ENCODE measurements around the gene TIMM44. TPM values are rescaled to one million over a fixed set of nuclear protein-coding genes. Genes with fewer than 3 reads are reported as not detected.

The TIMM44 gene
- total RNA-seq, 2 experiments from 2014 or later, result 86.0 to 116 TPM

- no TSS peak for BruUV-seq (replicated peaks)
- H3K27ac ChIP-seq (ENCODE audit: low read depth, low read length, poor library complexity, severe bottlenecking), result no peak overlapping the region
- no peaks in the 10 kb centered on the region for H3K9me3 ChIP-seq (ENCODE audit: low read length)
- TF ChIP-seq CTCF (conservative IDR thresholded peaks at IDR 0.05; ENCODE audit: low read length) (no peak), EZH2phosphoT487 (IDR thresholded peaks at IDR 0.05; ENCODE audit: borderline replicate concordance, low read depth, low read length) (no peak)
- intact Hi-C loops (cut with micrococcal nuclease; ENCODE audit: unreplicated experiment), result no loop called here
- 0 out of 2 replicates have a peak, but pooled peaks cover 9% of the 10 kb centered on the region for H4K20me1 ChIP-seq (ENCODE audit: insufficient read depth, low read length)
- H3K4me3 ChIP-seq (ENCODE audit: low read depth, low read length, poor library complexity, severe bottlenecking), result no peak overlapping the region
- POLR2A ChIA-PET, result no interaction called here
- H3K79me2 ChIP-seq (ENCODE audit: insufficient read depth, low read depth, low read length), result peaks cover 22% of the 10 kb centered on the region
- no peaks in the 10 kb centered on the region for H3K9me2 ChIP-seq (ENCODE audit: insufficient read depth, low read length)
- no peak for DNase-seq (ENCODE audit: low spot score)
- H3K4me2 ChIP-seq (ENCODE audit: low read length), result no peak overlapping the region
- CTCF ChIA-PET (ENCODE audit: unreplicated experiment), result no interaction called here
- H3K36me3 ChIP-seq (ENCODE audit: insufficient read depth, low read length), result peaks cover 46% of the 10 kb centered on the region
- peaks cover 11% of the 10 kb centered on the region for H3K4me1 ChIP-seq (ENCODE audit: insufficient read depth, low read length, poor library complexity, severe bottlenecking)
- H2AFZ ChIP-seq (ENCODE audit: low read length), result no peak overlapping the region
Measured at GRCh38 chr19:7908742-7909461, 34.6 kb downstream of the TIMM44 start.

- Histone ChIP-seq H3K4me1 (ENCODE audit: insufficient read depth, low read length, poor library complexity, severe bottlenecking) (peaks cover 11% of the 10 kb centered on the region), H3K36me3 (ENCODE audit: insufficient read depth, low read length) (peaks cover 41% of the 10 kb centered on the region), H3K4me2 (ENCODE audit: low read length) (no peak overlapping the region), H3K4me3 (ENCODE audit: low read depth, low read length, poor library complexity, severe bottlenecking) (no peak overlapping the region), H4K20me1 (ENCODE audit: insufficient read depth, low read length) (0 out of 2 replicates have a peak, but pooled peaks cover 9% of the 10 kb centered on the region), H3K9me3 (ENCODE audit: low read length) (no peaks in the 10 kb centered on the region), H2AFZ (ENCODE audit: low read length) (no peak overlapping the region), H3K9me2 (ENCODE audit: insufficient read depth, low read length) (no peaks in the 10 kb centered on the region), H3K79me2 (ENCODE audit: insufficient read depth, low read depth, low read length) (peaks cover 22% of the 10 kb centered on the region), H3K27ac (ENCODE audit: low read depth, low read length, poor library complexity, severe bottlenecking) (no peak overlapping the region)
- CTCF ChIA-PET (ENCODE audit: unreplicated experiment), result no interaction called here
- POLR2A ChIA-PET, result no interaction called here
- DNase-seq (ENCODE audit: low spot score), result no peak
- TF ChIP-seq EZH2phosphoT487 (IDR thresholded peaks at IDR 0.05; ENCODE audit: borderline replicate concordance, low read depth, low read length), result no peak
- intact Hi-C loops (cut with micrococcal nuclease; ENCODE audit: unreplicated experiment), result no loop called here
- BruUV-seq (replicated peaks), result no TSS peak
Measured at GRCh38 chr19:7908078-7908699, 35.3 kb downstream of the TIMM44 start.

- no peaks in the 10 kb centered on the region for H3K9me2 ChIP-seq (ENCODE audit: insufficient read depth, low read length)
- H4K20me1 ChIP-seq (ENCODE audit: insufficient read depth, low read length), result 0 out of 2 replicates have a peak, but pooled peaks cover 9% of the 10 kb centered on the region
- H3K4me1 ChIP-seq (ENCODE audit: insufficient read depth, low read length, poor library complexity, severe bottlenecking), result peaks cover 17% of the 10 kb centered on the region
- CTCF ChIA-PET (ENCODE audit: unreplicated experiment), result no interaction called here
- no peak overlapping the region for H3K4me2 ChIP-seq (ENCODE audit: low read length)
- H3K9me3 ChIP-seq (ENCODE audit: low read length), result no peaks in the 10 kb centered on the region
- no peak for DNase-seq (ENCODE audit: low spot score)
- intact Hi-C loops (cut with micrococcal nuclease; ENCODE audit: unreplicated experiment), result no loop called here
- BruUV-seq (replicated peaks), result no TSS peak
- H2AFZ ChIP-seq (ENCODE audit: low read length), result no peak overlapping the region
- peaks cover 35% of the 10 kb centered on the region for H3K36me3 ChIP-seq (ENCODE audit: insufficient read depth, low read length)
- peaks cover 22% of the 10 kb centered on the region for H3K79me2 ChIP-seq (ENCODE audit: insufficient read depth, low read depth, low read length)
- TF ChIP-seq CTCF (conservative IDR thresholded peaks at IDR 0.05; ENCODE audit: low read length), result no peak
- no peak for TF ChIP-seq EZH2phosphoT487 (IDR thresholded peaks at IDR 0.05; ENCODE audit: borderline replicate concordance, low read depth, low read length)
- no peak overlapping the region for H3K4me3 ChIP-seq (ENCODE audit: low read depth, low read length, poor library complexity, severe bottlenecking)
- no peak overlapping the region for H3K27ac ChIP-seq (ENCODE audit: low read depth, low read length, poor library complexity, severe bottlenecking)
- POLR2A ChIA-PET, result no interaction called here
Measured at GRCh38 chr19:7907544-7907943, 35.9 kb downstream of the TIMM44 start.

Data from OCI-LY7 (cell line).